Lung (tissue), 12 donors: ENCODE results near the gene CD300LD. TPM values are rescaled to one million over a fixed set of nuclear protein-coding genes. Genes with fewer than 3 reads are reported as not detected.

Experiments
- ATAC-seq: fragments of 200-7000 bp; cut with Tn5 transposase; one replicate; pipeline ENCODE4 v1.9.1; 2020; ENCODE audit warnings: moderate number of reproducible peaks; ENCODE audit not compliant: insufficient read depth, low FRiP score
- DNase-seq, 3 donors: peaks; one replicate each; pipeline ENCODE4 v3.0.0-alpha.2; 2013 to 2017
- H3K27ac ChIP-seq, 2 donors: one replicate each; pipeline ENCODE4 v1.5.1; 2013; ENCODE audit warnings: mild to moderate bottlenecking in 2 of 2, moderate library complexity in 2 of 2, control low read depth in 1 of 2, inconsistent platforms in 1 of 2, low read depth in 1 of 2, low read length in 1 of 2
- H3K27me3 ChIP-seq, 3 donors: one replicate each; pipeline ENCODE4 v1.5.1; 2013; ENCODE audit warnings: low read length in 2 of 3; ENCODE audit not compliant: control insufficient read depth in 3 of 3, insufficient read depth in 3 of 3
- H3K36me3 ChIP-seq, 4 donors: one replicate each; pipeline ENCODE4 v1.5.1; 2013; ENCODE audit warnings: low read length in 4 of 4, mild to moderate bottlenecking in 1 of 4, moderate library complexity in 1 of 4; ENCODE audit not compliant: control insufficient read depth in 4 of 4, insufficient read depth in 4 of 4
- H3K4me1 ChIP-seq, 5 donors: one replicate each; pipeline ENCODE4 v1.5.1; 2013; ENCODE audit warnings: low read length in 5 of 5, mild to moderate bottlenecking in 2 of 5, moderate library complexity in 1 of 5; ENCODE audit not compliant: control insufficient read depth in 5 of 5, insufficient read depth in 5 of 5
- H3K4me3 ChIP-seq: one replicate; pipeline ENCODE4 v1.5.1; 2013; ENCODE audit warnings: mild to moderate bottlenecking, control low read depth, moderate library complexity
- H3K9ac ChIP-seq, 2 donors: one replicate each; pipeline ENCODE4 v1.5.1; 2013; ENCODE audit warnings: low read length in 2 of 2, control low read depth in 1 of 2; ENCODE audit not compliant: insufficient read depth in 1 of 2
- H3K9me3 ChIP-seq, 4 donors: one replicate each; pipeline ENCODE4 v1.5.1; 2013; ENCODE audit warnings: low read length in 3 of 4, mild to moderate bottlenecking in 1 of 4, moderate library complexity in 1 of 4; ENCODE audit not compliant: control insufficient read depth in 4 of 4, insufficient read depth in 3 of 4
- CTCF ChIP-seq: IDR thresholded peaks from 2 replicates; pipeline ENCODE4 v1.5.1; 2012; ENCODE audit warnings: mild to moderate bottlenecking; ENCODE audit errors: control extremely low read depth, extremely low read depth
- WGBS, 2 donors: extraction: QIAGEN DNeasy Blood & Tissue Kit; methylation state at CpG; one replicate each; pipeline ENCODE4 v1.1.7; 2013; 5-methylcytosine and 5-hydroxymethylcytosine counted together
- polyA plus RNA-seq, 2 donors: library from polyadenylated mRNA; stranded (reverse); fragments of 200-250 nt; gene quantifications; one replicate each; pipeline ENCODE4 v1.2.1, GENCODE V29; 2013
- total RNA-seq, 2 donors: library from RNA; depleted of rRNA in 1 of 2; stranded (reverse); fragments of >200 nt in 1 of 2; gene quantifications; one replicate each; pipeline ENCODE4 v1.2.1, GENCODE V29; 2014 to 2021
- donor health status: control.
- donor health status: control.
- donor health status: Bipolar disorder and iron deficiency.
- donor health status: healthy.
- donor health status: DM: yes; HTN: yes; CAD: no.

Gene CD300LD
- total and polyA plus RNA-seq, 4 donors, result 0.25 to 0.52 TPM; not detected in 2

- Histone ChIP-seq H3K27ac (no peak overlapping the region), H3K27me3 (peaks cover 0 to 9% (median 2%) of the 10 kb centered on the region in 3 donors), H3K4me3 (no peak overlapping the region), H3K4me1 (no peaks in the 10 kb centered on the region), H3K9me3 (no peaks in the 10 kb centered on the region), H3K36me3 (no peaks in the 10 kb centered on the region), H3K9ac (no peak overlapping the region)
- no peak for TF ChIP-seq CTCF
- ATAC-seq (no peak), DNase-seq (peak in 2 of 3 donors; percentile 12 to 51)
- 74 to 78% methylated on average over 2 of the region's 2 CpGs for WGBS, 2 donors
Observed at GRCh38 chr17:74619077-74619673, 27.1 kb upstream of the CD300LD start.

- Histone ChIP-seq H3K9me3 (no peaks in the 10 kb centered on the region), H3K27ac (no peak overlapping the region), H3K4me1 (no peaks in the 10 kb centered on the region), H3K4me3 (no peak overlapping the region), H3K36me3 (no peaks in the 10 kb centered on the region), H3K27me3 (peaks cover 0 to 9% (median 2%) of the 10 kb centered on the region in 3 donors), H3K9ac (no peak overlapping the region)
- no peak for TF ChIP-seq CTCF
- DNase-seq (no peak), ATAC-seq (no peak)
- WGBS, 2 donors, result 43 to 66% methylated on average over 3 of the region's 3 CpGs
Observed at GRCh38 chr17:74618451-74618850, 26.4 kb upstream of the CD300LD start.

GRCh38 chr17:74616696-74617095, 24.6 kb upstream of the CD300LD start:
- no peak for ATAC-seq
- no peak overlapping the region for H3K9ac ChIP-seq
- no peak for TF ChIP-seq CTCF
- H3K4me3 ChIP-seq, result no peak overlapping the region
- H3K9me3 ChIP-seq, result no peaks in the 10 kb centered on the region
- peaks cover 0 to 6% (median 0%) of the 10 kb centered on the region in 3 donors for H3K27me3 ChIP-seq
- no peak overlapping the region for H3K27ac ChIP-seq
- no peaks in the 10 kb centered on the region for H3K36me3 ChIP-seq
- DNase-seq, result no peak
- 90 to 93% methylated on average over 7 of the region's 7 CpGs for WGBS, 2 donors
- H3K4me1 ChIP-seq, result no peaks in the 10 kb centered on the region

- peaks cover 0 to 6% (median 0%) of the 10 kb centered on the region in 4 donors for H3K9me3 ChIP-seq
- TF ChIP-seq CTCF, result no peak
- H3K9ac ChIP-seq, result no peak overlapping the region
- peaks cover 0 to 4% (median 0%) of the 10 kb centered on the region in 3 donors for H3K27me3 ChIP-seq
- H3K4me3 ChIP-seq, result no peak overlapping the region
- ATAC-seq (no peak), DNase-seq (no peak)
- 89% methylated on average over 6 of the region's 6 CpGs for WGBS, 2 donors
- H3K36me3 ChIP-seq, result no peaks in the 10 kb centered on the region
- no peaks in the 10 kb centered on the region for H3K4me1 ChIP-seq
- H3K27ac ChIP-seq, result no peak overlapping the region
Observed at GRCh38 chr17:74612046-74612445, 20.0 kb upstream of the CD300LD start.
